B cell (primary cell): ENCODE data around the gene CDC42SE1.

ENCODE experiments used
- EZH2 ChIP-seq: IDR thresholded peaks from 2 replicates; pipeline ENCODE4 v1.6.1; 2012; ENCODE audit warnings: borderline replicate concordance, low read depth, mild to moderate bottlenecking, moderate library complexity, low read length; ENCODE audit not compliant: insufficient read depth, poor library complexity, severe bottlenecking
- TF ChIP-seq, protein P1 (sequence below): fragments of 200-600 bp; IDR thresholded peaks from one replicate; pipeline ENCODE4 v1.8.0; 2022; ENCODE audit warnings: antibody characterized with exemption, mild to moderate bottlenecking

DNA sequence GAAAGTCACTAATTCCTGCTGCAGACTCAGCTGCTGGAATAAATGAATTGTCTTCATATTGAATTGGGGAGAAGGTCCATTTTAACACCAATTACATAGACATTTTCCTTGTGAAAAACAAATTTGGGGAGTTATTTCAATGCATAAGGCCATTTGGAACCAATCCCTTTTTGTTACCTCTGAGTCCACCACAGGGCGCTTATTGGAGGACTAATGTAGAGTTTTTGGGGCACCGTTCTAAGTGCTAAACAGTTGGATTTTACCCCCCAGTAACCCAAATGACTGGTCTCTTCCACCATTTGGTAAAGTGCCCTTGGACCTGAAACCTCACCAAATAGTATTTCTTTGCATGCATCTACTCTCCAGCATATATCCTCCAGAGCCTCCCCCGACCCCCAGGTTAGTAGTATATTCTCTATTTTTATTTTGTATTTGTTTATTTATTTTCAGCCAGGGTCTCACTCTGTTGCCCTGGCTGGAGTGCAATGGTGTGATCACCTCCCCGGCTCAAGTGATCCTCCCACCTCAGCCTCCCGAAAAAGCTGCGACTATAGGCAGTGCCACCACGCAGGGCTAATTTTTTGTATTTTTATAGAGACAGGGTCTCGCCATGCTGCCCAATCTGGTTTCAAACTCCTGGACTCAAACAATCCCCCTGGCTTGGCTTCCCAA lies 49.6 kb downstream of the CDC42SE1 start:
- TF ChIP-seq, protein P1, sequence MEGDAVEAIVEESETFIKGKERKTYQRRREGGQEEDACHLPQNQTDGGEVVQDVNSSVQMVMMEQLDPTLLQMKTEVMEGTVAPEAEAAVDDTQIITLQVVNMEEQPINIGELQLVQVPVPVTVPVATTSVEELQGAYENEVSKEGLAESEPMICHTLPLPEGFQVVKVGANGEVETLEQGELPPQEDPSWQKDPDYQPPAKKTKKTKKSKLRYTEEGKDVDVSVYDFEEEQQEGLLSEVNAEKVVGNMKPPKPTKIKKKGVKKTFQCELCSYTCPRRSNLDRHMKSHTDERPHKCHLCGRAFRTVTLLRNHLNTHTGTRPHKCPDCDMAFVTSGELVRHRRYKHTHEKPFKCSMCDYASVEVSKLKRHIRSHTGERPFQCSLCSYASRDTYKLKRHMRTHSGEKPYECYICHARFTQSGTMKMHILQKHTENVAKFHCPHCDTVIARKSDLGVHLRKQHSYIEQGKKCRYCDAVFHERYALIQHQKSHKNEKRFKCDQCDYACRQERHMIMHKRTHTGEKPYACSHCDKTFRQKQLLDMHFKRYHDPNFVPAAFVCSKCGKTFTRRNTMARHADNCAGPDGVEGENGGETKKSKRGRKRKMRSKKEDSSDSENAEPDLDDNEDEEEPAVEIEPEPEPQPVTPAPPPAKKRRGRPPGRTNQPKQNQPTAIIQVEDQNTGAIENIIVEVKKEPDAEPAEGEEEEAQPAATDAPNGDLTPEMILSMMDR, result no peak
- TF ChIP-seq EZH2, result no peak
